SJCRH30 (cell line): ENCODE data around the gene CHRNA7. TPM values are rescaled to one million over a fixed set of nuclear protein-coding genes. Genes with fewer than 3 reads are reported as not detected.

Experiments used
- DNase-seq, 2 experiments: peaks; one replicate each; pipeline ENCODE4 v3.0.0-alpha.2; 2015 to 2020
- H3K27ac ChIP-seq: fragments of 250-450 bp; sonication (Bioruptor Pico); 2 replicates; pipeline ENCODE4 v1.5.1; 2020; ENCODE audit warnings: mild to moderate bottlenecking, moderate library complexity
- H3K27me3 ChIP-seq: fragments of 250-450 bp; sonication (Bioruptor Pico); 2 replicates; pipeline ENCODE4 v1.5.1; 2020; ENCODE audit warnings: mild to moderate bottlenecking, moderate library complexity
- H3K36me3 ChIP-seq: fragments of 250-450 bp; sonication (Bioruptor Pico); 2 replicates; pipeline ENCODE4 v1.5.1; 2020; ENCODE audit warnings: mild to moderate bottlenecking, moderate library complexity
- H3K4me1 ChIP-seq: fragments of 250-450 bp; sonication (Bioruptor Pico); 2 replicates; pipeline ENCODE4 v1.5.1; 2020; ENCODE audit warnings: mild to moderate bottlenecking, moderate library complexity
- H3K4me3 ChIP-seq: fragments of 250-450 bp; sonication (Bioruptor Pico); 2 replicates; pipeline ENCODE4 v1.5.1; 2020; ENCODE audit warnings: mild to moderate bottlenecking, moderate library complexity
- H3K9me3 ChIP-seq: fragments of 250-450 bp; sonication (Bioruptor Pico); replicated peaks from 2 replicates; pipeline ENCODE4 v1.5.1; 2020; ENCODE audit warnings: mild to moderate bottlenecking, moderate library complexity
- total RNA-seq: library from RNA; depleted of rRNA; stranded (reverse); fragments of >200 nt; shearing (Covaris generic); gene quantifications from 2 replicates; pipeline ENCODE4 v1.2.3, GENCODE V29; 2014

The CHRNA7 gene
- total RNA-seq, 1 experiment from 2014 or later, result 8.9 TPM

- Histone ChIP-seq H3K27ac (no peak overlapping the region), H3K9me3 (no peaks in the 10 kb centered on the region), H3K27me3 (no peaks in the 10 kb centered on the region), H3K4me1 (peaks cover 5% of the 10 kb centered on the region; the same call in 1 of the 2 replicates), H3K4me3 (no peak overlapping the region), H3K36me3 (no peaks in the 10 kb centered on the region)
- no peak for DNase-seq
These were observed 5.0 kb downstream of the CHRNA7 start for GRCh38 chr15:32035285-32035684.

GRCh38 chr15:32036971-32037370 is 6.7 kb downstream of the CHRNA7 start:
- H3K9me3 ChIP-seq, result no peaks in the 10 kb centered on the region
- no peaks in the 10 kb centered on the region for H3K4me1 ChIP-seq
- no peak overlapping the region for H3K4me3 ChIP-seq
- H3K27me3 ChIP-seq, result no peaks in the 10 kb centered on the region
- no peaks in the 10 kb centered on the region for H3K36me3 ChIP-seq
- no peak overlapping the region for H3K27ac ChIP-seq
- DNase-seq, result no peak

GRCh38 chr15:32041294-32041693 is 11.0 kb downstream of the CHRNA7 start:
- Histone ChIP-seq H3K9me3 (no peaks in the 10 kb centered on the region), H3K27me3 (no peaks in the 10 kb centered on the region), H3K4me3 (no peak overlapping the region), H3K27ac (no peak overlapping the region), H3K4me1 (peaks cover 10% of the 10 kb centered on the region), H3K36me3 (no peaks in the 10 kb centered on the region)
- no peak for DNase-seq

GRCh38 chr15:32042269-32042972 is 12.1 kb downstream of the CHRNA7 start:
- H3K4me3 ChIP-seq, result no peak overlapping the region
- no peak overlapping the region for H3K27ac ChIP-seq
- peaks cover 10% of the 10 kb centered on the region for H3K4me1 ChIP-seq
- peak in 1 of 2 experiments; percentile 67 for DNase-seq
- H3K36me3 ChIP-seq, result no peaks in the 10 kb centered on the region
- H3K9me3 ChIP-seq, result no peaks in the 10 kb centered on the region
- no peaks in the 10 kb centered on the region for H3K27me3 ChIP-seq

GRCh38 chr15:32053719-32054118 is 23.4 kb downstream of the CHRNA7 start:
- H3K4me1 ChIP-seq, result no peaks in the 10 kb centered on the region
- no peaks in the 10 kb centered on the region for H3K36me3 ChIP-seq
- no peaks in the 10 kb centered on the region for H3K27me3 ChIP-seq
- DNase-seq, result no peak
- no peak overlapping the region for H3K27ac ChIP-seq
- H3K9me3 ChIP-seq, result no peaks in the 10 kb centered on the region
- H3K4me3 ChIP-seq, result no peak overlapping the region

GRCh38 chr15:32057876-32058425 is 27.6 kb downstream of the CHRNA7 start:
- Histone ChIP-seq H3K27ac (no peak overlapping the region), H3K9me3 (no peaks in the 10 kb centered on the region)
- DNase-seq, result no peak

GRCh38 chr15:32060706-32061105 is 30.4 kb downstream of the CHRNA7 start:
- DNase-seq, result no peak
- H3K4me3 ChIP-seq, result no peak overlapping the region
- H3K36me3 ChIP-seq, result no peaks in the 10 kb centered on the region
- no peaks in the 10 kb centered on the region for H3K27me3 ChIP-seq
- no peak overlapping the region for H3K27ac ChIP-seq
- no peaks in the 10 kb centered on the region for H3K4me1 ChIP-seq
- no peaks in the 10 kb centered on the region for H3K9me3 ChIP-seq

More at GRCh38 chr15:32057876-32058425, 27.6 kb downstream of the CHRNA7 start:
- no peaks in the 10 kb centered on the region for H3K4me1 ChIP-seq
- no peaks in the 10 kb centered on the region for H3K36me3 ChIP-seq
- no peak overlapping the region for H3K4me3 ChIP-seq
- no peaks in the 10 kb centered on the region for H3K27me3 ChIP-seq

GRCh38 chr15:32067115-32067514 is 36.8 kb downstream of the CHRNA7 start:
- no peak for DNase-seq
- Histone ChIP-seq H3K27me3 (no peaks in the 10 kb centered on the region), H3K9me3 (peaks cover 5% of the 10 kb centered on the region), H3K36me3 (no peaks in the 10 kb centered on the region), H3K4me3 (no peak overlapping the region), H3K27ac (no peak overlapping the region), H3K4me1 (no peaks in the 10 kb centered on the region)

GRCh38 chr15:32089851-32090359 is 59.6 kb downstream of the CHRNA7 start:
- DNase-seq, result no peak
- H3K4me3 ChIP-seq, result no peak overlapping the region
- no peaks in the 10 kb centered on the region for H3K27me3 ChIP-seq
- no peaks in the 10 kb centered on the region for H3K36me3 ChIP-seq
- 0 out of 2 replicates have a peak, but pooled peaks cover 3% of the 10 kb centered on the region for H3K9me3 ChIP-seq
- no peak overlapping the region for H3K27ac ChIP-seq
- no peaks in the 10 kb centered on the region for H3K4me1 ChIP-seq

- no peak for DNase-seq
- H3K4me3 ChIP-seq, result no peak overlapping the region
- no peaks in the 10 kb centered on the region for H3K36me3 ChIP-seq
- H3K9me3 ChIP-seq, result 0 out of 2 replicates have a peak, but pooled peaks cover 3% of the 10 kb centered on the region
- no peaks in the 10 kb centered on the region for H3K27me3 ChIP-seq
- no peak overlapping the region for H3K27ac ChIP-seq
- H3K4me1 ChIP-seq, result no peaks in the 10 kb centered on the region
These were observed 61.4 kb downstream of the CHRNA7 start for GRCh38 chr15:32091505-32092380.

- Histone ChIP-seq H3K36me3 (no peaks in the 10 kb centered on the region), H3K27ac (no peak overlapping the region), H3K27me3 (no peaks in the 10 kb centered on the region), H3K4me1 (no peaks in the 10 kb centered on the region), H3K4me3 (no peak overlapping the region), H3K9me3 (no peaks in the 10 kb centered on the region)
- DNase-seq, result no peak
These were observed 65.9 kb downstream of the CHRNA7 start for GRCh38 chr15:32096213-32096612.

GRCh38 chr15:32096916-32097617 is 66.8 kb downstream of the CHRNA7 start:
- no peak overlapping the region for H3K4me3 ChIP-seq
- H3K27ac ChIP-seq, result no peak overlapping the region
- H3K27me3 ChIP-seq, result no peaks in the 10 kb centered on the region
- H3K36me3 ChIP-seq, result no peaks in the 10 kb centered on the region
- H3K4me1 ChIP-seq, result no peaks in the 10 kb centered on the region
- H3K9me3 ChIP-seq, result no peaks in the 10 kb centered on the region
- no peak for DNase-seq

- H3K4me3 ChIP-seq, result no peak overlapping the region
- H3K27ac ChIP-seq, result no peak overlapping the region
- no peak for DNase-seq
- no peaks in the 10 kb centered on the region for H3K9me3 ChIP-seq
- H3K36me3 ChIP-seq, result no peaks in the 10 kb centered on the region
- H3K4me1 ChIP-seq, result no peaks in the 10 kb centered on the region
- no peaks in the 10 kb centered on the region for H3K27me3 ChIP-seq
These were observed 67.7 kb downstream of the CHRNA7 start for GRCh38 chr15:32098033-32098432.

GRCh38 chr15:32099097-32099785 is 68.9 kb downstream of the CHRNA7 start:
- no peaks in the 10 kb centered on the region for H3K9me3 ChIP-seq
- no peaks in the 10 kb centered on the region for H3K4me1 ChIP-seq
- DNase-seq, result no peak
- no peak overlapping the region for H3K27ac ChIP-seq
- no peaks in the 10 kb centered on the region for H3K36me3 ChIP-seq
- no peak overlapping the region for H3K4me3 ChIP-seq
- H3K27me3 ChIP-seq, result no peaks in the 10 kb centered on the region
